ENCODE data around the gene CCDC24.

The CCDC24 gene

GRCh38 chr1:43991476-43992231, at the start of gene CCDC24:
Gene CCDC24, plus strand, starts transcription at chr1:43991599. Its CDS starts 280 bp downstream, at chr1:43991879.
- DNase-seq, result peak; percentile 58

DNA sequence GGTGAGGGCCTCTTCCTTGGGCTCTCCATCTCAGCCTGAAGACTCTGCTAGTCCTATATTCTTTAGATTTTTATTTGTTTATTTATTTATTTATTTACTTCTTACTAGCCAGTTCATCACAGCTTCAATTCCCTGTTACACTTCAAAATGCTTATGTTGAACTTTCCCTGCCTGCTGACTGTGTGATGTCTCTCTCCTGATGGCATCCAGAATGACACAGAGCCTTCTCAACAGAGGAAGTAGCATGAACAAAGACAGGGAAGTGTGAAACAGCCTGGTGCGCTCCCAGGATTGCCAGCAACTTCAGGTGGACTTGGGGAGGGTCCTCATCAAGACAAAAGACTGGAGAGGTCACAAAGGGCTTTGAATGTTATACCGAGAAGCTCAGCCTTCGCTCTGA, 49.0 kb upstream of the CCDC24 start:
- no peak for DNase-seq

- DNase-seq, result no peak
These were observed 46.5 kb upstream of the CCDC24 start for GRCh38 chr1:43944860-43945259.

DNA sequence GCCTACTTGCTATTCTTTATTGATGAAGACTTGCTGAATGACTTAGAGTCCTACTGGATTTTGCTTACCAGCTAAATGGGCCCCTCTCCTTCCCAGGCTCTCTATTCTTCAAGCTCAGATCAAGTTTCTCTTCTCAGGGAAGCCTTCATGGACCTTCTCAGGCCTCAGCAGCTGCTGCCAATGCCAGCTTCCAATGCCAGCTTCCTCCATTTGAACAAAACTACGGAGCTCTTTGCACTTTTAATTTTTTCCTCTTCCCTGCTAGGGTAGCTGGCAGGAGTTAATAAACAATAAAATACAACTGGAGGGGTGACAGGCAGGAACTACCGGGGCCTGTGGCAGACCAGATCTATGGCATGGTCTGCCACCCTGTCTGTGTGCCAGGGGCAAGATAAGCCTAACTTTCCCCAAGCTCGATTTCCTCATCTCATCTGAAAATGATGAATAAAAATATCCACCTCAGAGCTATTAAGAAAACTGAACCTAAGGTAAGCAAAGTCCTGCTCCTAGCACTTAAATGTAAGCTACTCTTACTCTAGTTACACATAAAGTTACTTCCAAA, 45.6 kb upstream of the CCDC24 start:
- DNase-seq, result no peak

GRCh38 chr1:43946236-43947060, 45.0 kb upstream of the CCDC24 start, which contains the start of gene IPO13:
Gene IPO13, plus strand, starts transcription at chr1:43946950. Its CDS starts 651 bp downstream, at chr1:43947601.
- peak; percentile 98 for DNase-seq

GRCh38 chr1:43947061-43947873, 44.1 kb upstream of the CCDC24 start:
- no peak for DNase-seq

DNA sequence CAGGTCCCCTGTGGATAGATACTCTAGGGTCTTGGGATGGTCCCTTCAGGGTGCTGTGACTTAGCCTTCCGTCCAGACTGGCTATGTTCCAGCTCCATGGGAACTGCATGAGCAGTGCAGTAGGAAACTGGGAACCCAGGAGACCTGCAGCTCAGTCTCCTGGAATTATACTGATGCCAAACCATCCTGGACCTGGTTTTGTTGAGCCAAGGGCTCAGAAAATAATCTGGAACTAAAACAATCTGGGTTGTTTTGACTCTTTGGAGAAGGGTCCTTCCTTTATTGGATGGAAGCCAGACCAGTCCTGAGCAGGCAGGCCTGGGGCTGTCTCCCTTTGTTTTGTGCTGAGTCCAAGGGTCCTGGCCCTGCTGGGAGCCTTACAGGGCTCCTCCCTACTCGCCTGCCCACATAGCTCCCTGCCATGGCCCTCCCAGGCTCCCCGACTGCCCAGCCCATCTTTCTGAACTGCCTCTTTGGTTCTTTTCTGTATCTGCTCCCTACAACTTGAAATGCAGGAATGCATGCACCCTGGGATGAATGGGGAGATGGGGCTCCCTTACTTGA, 43.4 kb upstream of the CCDC24 start:
- no peak for DNase-seq

GRCh38 chr1:43949678-43950077, 41.7 kb upstream of the CCDC24 start:
- no peak for DNase-seq

- DNase-seq, result no peak
These were observed 40.1 kb upstream of the CCDC24 start for GRCh38 chr1:43951021-43951985.

DNA sequence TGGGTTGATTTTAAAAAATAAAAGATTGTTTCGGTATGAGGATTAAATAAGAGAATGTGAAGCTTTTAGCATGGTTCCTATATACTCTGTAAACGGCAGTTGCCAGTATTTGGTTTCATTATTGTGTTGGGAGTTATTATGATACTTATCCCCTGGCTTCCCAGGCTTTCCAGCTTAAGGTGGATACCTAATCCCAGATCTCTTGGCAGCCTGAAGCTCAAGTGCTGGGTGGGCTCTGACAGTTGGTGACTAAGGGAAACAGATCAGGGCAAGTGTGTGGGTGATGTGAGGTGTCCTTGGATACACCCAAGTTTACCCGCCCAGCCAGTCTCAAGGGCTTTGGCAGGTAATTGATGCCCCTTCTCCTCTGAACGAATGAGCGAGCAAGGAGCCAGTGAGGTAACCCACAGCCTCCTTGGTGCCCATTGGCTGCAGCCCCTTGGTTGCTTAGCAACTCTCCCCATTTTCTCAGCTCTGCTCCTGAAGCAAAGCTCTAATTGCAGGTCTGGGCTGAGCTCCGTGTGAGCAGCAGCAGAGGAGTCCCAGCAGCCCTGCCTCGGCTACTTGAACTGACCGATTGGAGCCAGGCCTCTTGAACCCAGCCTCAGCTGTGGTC, 38.6 kb upstream of the CCDC24 start:
- peak; percentile 94 for DNase-seq

GRCh38 chr1:43953361-43953760, 38.0 kb upstream of the CCDC24 start:
- DNase-seq, result no peak

DNA sequence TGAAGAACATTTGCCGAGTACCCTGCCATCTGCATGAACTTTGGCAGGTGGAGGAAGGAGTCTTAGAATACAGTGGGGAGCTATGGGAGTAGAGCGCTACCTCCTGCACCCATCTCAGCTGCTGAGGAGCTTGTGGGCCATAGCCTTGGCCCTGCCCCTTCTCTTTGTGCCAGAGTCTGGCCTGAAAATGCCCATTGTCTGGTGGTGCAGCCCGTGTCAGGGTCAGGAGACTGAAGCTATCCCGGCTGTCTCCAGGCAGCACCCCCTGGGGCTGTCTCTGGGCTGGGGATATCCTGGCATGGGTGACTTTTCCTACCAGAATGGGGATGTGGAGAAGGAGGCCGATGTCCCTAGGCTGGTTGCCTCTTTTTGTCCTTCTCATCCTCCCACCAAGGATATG, 37.4 kb upstream of the CCDC24 start:
- no peak for DNase-seq

- DNase-seq, result no peak
These were observed 35.2 kb upstream of the CCDC24 start for GRCh38 chr1:43956234-43956633.

DNA sequence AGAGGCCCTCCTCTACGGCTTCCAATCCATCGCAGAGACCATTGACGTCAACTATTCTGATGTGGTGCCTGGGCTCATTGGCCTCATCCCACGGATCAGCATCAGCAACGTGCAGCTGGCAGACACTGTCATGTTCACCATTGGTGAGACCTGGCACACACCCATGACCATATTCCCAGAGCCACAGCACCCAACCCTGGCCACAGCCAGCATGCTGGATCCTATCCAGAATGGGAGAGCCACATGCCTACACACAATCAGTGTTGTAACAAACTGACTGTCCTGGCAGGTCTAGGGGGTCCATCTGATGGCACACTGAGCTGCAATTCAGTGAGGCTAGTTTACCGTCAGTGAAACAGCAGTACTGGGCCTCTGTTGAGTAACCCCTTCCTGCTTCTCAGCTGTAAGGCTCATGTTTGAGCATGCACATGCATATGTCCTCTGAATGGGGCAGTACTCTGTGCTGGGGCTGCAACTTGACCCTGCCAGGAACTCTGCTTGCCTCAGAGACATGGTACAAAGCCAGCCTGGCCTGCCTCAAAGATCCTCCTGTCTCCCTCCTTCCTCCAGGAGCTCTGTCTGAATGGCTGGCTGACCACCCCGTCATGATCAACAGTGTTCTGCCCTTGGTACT, 33.9 kb upstream of the CCDC24 start:
- DNase-seq, result no peak

- DNase-seq, result no peak
These were observed 32.8 kb upstream of the CCDC24 start for GRCh38 chr1:43958351-43959255.

- DNase-seq, result no peak
These were observed 30.6 kb upstream of the CCDC24 start for GRCh38 chr1:43960798-43961197.

DNA sequence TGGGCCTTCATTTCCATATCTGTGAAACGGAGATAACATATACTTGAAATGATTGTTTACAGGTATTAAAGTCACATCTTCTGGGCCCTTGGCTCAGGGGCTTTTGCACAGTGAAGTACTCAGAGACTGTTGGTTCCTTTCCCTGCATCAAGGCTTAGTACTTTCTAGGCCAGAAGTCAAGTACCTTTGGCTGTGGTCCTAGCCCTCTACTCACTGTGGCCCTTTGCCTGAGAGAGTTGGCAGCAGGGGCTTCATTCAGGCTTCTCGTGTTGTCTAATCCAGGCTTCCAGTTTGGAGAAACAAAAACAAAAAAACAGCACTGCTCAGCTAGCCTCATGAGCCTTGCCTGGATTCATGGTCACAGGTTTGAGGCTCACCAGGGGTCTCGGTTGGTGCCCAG, 29.7 kb upstream of the CCDC24 start:
- DNase-seq, result no peak

DNA sequence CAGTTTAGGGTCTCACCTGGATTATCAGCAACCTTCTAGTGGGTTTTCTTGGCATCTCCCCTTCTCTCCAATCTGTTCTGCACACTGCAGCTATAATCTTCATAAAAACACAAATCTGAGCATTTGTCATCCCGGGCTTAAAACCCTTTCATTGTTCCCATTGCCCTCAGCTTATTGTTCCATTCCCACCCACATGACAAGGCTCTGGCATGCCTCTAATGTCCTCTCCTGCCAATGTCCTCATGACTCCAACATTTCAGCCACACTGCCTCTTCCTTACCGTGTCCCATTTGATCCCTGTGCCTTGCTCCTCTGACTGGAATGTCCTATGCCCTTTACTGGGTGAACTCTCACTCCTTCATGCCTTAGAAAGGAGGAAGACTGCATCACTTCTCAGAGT, 29.1 kb upstream of the CCDC24 start:
- DNase-seq, result no peak

DNA sequence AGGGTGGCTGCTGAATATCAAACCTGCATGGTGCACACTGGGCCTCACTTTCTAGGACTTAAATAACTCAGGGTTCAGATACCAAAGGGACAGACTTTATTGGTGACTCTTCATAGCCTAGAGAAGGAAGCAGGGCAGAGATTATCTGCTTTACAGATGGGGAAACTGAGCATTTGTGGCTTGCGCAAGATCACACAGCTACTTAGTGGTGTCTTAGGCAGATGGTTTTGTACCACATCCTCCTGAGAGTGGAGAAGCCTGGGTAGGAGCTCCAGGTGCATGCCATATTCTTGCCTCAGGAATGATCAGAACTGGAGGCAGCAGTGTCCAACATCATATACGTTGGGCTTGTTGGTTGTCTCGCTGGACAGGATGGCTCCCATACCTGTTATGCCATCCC, 28.4 kb upstream of the CCDC24 start:
- DNase-seq, result no peak
